ENCODE measurements around the gene KCNV2. TPM values are rescaled to one million over a fixed set of nuclear protein-coding genes. Genes with fewer than 3 reads are reported as not detected.

KCNV2 gene
- total RNA-seq, 1 donor from 2014 or later, result not detected

GRCh38 chr9:2764353-2764752, 47.0 kb downstream of the KCNV2 start:
- H3K27ac Mint-ChIP-seq, result no peak overlapping the region

GRCh38 chr9:2765250-2765880, 48.1 kb downstream of the KCNV2 start:
- no peak for TF ChIP-seq CTCF (IDR thresholded peaks at IDR 0.05; ENCODE audit: unreplicated experiment)
- DNase-seq (ENCODE audit: low spot score, unreplicated experiment), result no peak
- Mint-ChIP-seq H3K4me1 (ENCODE audit: low read depth) (peaks cover 12% of the 10 kb centered on the region), H3K27ac (peak overlapping the region; percentile 65), H3K27me3 (peaks cover 87% of the 10 kb centered on the region), H3K4me3 (ENCODE audit: low read depth) (no peak overlapping the region), H3K36me3 (ENCODE audit: insufficient read depth) (peaks cover 21% of the 10 kb centered on the region), H3K9me3 (ENCODE audit: low read depth) (no peaks in the 10 kb centered on the region)

More at GRCh38 chr9:2764353-2764752, 47.0 kb downstream of the KCNV2 start:
- H3K4me3 Mint-ChIP-seq (ENCODE audit: low read depth), result no peak overlapping the region
- TF ChIP-seq CTCF (IDR thresholded peaks at IDR 0.05; ENCODE audit: unreplicated experiment), result no peak
- no peak for DNase-seq (ENCODE audit: low spot score, unreplicated experiment)
- H3K27me3 Mint-ChIP-seq, result peaks cover 91% of the 10 kb centered on the region
- no peaks in the 10 kb centered on the region for H3K9me3 Mint-ChIP-seq (ENCODE audit: low read depth)
- H3K4me1 Mint-ChIP-seq (ENCODE audit: low read depth), result peaks cover 12% of the 10 kb centered on the region
- H3K36me3 Mint-ChIP-seq (ENCODE audit: insufficient read depth), result peaks cover 21% of the 10 kb centered on the region

GRCh38 chr9:2767800-2768677, 50.7 kb downstream of the KCNV2 start:
- H3K36me3 Mint-ChIP-seq (ENCODE audit: insufficient read depth), result peaks cover 17% of the 10 kb centered on the region
- H3K27ac Mint-ChIP-seq, result no peak overlapping the region
- no peak overlapping the region for H3K4me3 Mint-ChIP-seq (ENCODE audit: low read depth)
- H3K9me3 Mint-ChIP-seq (ENCODE audit: low read depth), result no peaks in the 10 kb centered on the region
- peaks cover 75% of the 10 kb centered on the region for H3K27me3 Mint-ChIP-seq
- no peak for TF ChIP-seq CTCF (IDR thresholded peaks at IDR 0.05; ENCODE audit: unreplicated experiment)
- no peak for DNase-seq (ENCODE audit: low spot score, unreplicated experiment)
- H3K4me1 Mint-ChIP-seq (ENCODE audit: low read depth), result peaks cover 22% of the 10 kb centered on the region

GRCh38 chr9:2771087-2771486, 53.8 kb downstream of the KCNV2 start:
- peaks cover 69% of the 10 kb centered on the region for H3K27me3 Mint-ChIP-seq
- TF ChIP-seq CTCF (IDR thresholded peaks at IDR 0.05; ENCODE audit: unreplicated experiment), result no peak
- no peak for DNase-seq (ENCODE audit: low spot score, unreplicated experiment)
- H3K36me3 Mint-ChIP-seq (ENCODE audit: insufficient read depth), result peaks cover 44% of the 10 kb centered on the region
- H3K4me1 Mint-ChIP-seq (ENCODE audit: low read depth), result peaks cover 14% of the 10 kb centered on the region
- peak overlapping the region; percentile 5 for H3K27ac Mint-ChIP-seq
- no peak overlapping the region for H3K4me3 Mint-ChIP-seq (ENCODE audit: low read depth)
- H3K9me3 Mint-ChIP-seq (ENCODE audit: low read depth), result peaks cover 20% of the 10 kb centered on the region

- Mint-ChIP-seq H3K36me3 (ENCODE audit: insufficient read depth) (peaks cover 50% of the 10 kb centered on the region), H3K4me1 (ENCODE audit: low read depth) (peaks cover 14% of the 10 kb centered on the region), H3K27ac (peak overlapping the region; percentile 8), H3K4me3 (ENCODE audit: low read depth) (no peak overlapping the region), H3K27me3 (peaks cover 63% of the 10 kb centered on the region), H3K9me3 (ENCODE audit: low read depth) (peaks cover 26% of the 10 kb centered on the region)
- DNase-seq (ENCODE audit: low spot score, unreplicated experiment), result no peak
- no peak for TF ChIP-seq CTCF (IDR thresholded peaks at IDR 0.05; ENCODE audit: unreplicated experiment)
Observed at GRCh38 chr9:2771661-2772060, 54.4 kb downstream of the KCNV2 start.

All from progenitor cell of endocrine pancreas (in vitro differentiated cells).